Kidney epithelial cell (primary cell): ENCODE data around the gene CPT1A. TPM values are rescaled to one million over a fixed set of nuclear protein-coding genes. Genes with fewer than 3 reads are reported as not detected.

Source experiments
- DNase-seq: peaks from one replicate; pipeline ENCODE4 v3.0.0-alpha.2; 2010; ENCODE audit warnings: low read depth
- H3K27me3 ChIP-seq: 2 replicates; pipeline ENCODE4 v1.6.0; 2011; ENCODE audit warnings: low read length; ENCODE audit not compliant: control insufficient read depth, insufficient read depth
- H3K36me3 ChIP-seq: 2 replicates; pipeline ENCODE4 v1.5.1; 2011; ENCODE audit warnings: low read length; ENCODE audit not compliant: control insufficient read depth, insufficient read depth
- H3K4me3 ChIP-seq: 2 replicates; pipeline ENCODE4 v1.5.1; 2011; ENCODE audit warnings: low read depth, mild to moderate bottlenecking, control low read depth, low read length
- total RNA-seq: library from RNA; depleted of rRNA; stranded (reverse); fragments of >200 nt; gene quantifications from 2 replicates; pipeline ENCODE4 v1.2.3, GENCODE V29; 2015
- TF ChIP-seq, protein P1 (sequence below): IDR thresholded peaks from 2 replicates; pipeline ENCODE4 v1.5.1; 2011; ENCODE audit warnings: mild to moderate bottlenecking, moderate library complexity, low read length, control low read depth, inconsistent platforms; ENCODE audit not compliant: insufficient read depth, poor library complexity, severe bottlenecking

Gene CPT1A
- total RNA-seq, 1 donor from 2014 or later: 15.4 TPM

DNA sequence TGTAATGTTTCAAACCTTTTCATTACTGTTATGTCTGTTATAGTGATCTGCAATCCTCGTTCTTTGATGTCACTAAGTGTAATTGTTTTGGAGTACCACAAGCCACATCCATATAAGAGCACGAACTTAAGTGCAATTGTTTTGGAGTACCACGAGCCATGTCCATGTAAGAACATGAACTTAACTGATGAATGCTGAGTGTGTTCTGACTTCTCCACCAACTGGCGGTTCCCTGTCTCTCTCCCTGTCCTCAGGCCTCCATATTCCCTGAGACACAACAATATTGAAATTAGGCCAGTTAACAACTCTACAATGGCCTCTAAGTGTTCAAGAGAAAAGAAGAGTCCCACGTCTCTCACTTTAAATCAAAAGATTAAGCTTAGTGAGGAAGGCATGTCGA is 113.9 kb downstream of the CPT1A start:
- Histone ChIP-seq H3K27me3 (peaks cover 6% of the 10 kb centered on the region), H3K36me3 (no peaks in the 10 kb centered on the region), H3K4me3 (no peak overlapping the region)
- DNase-seq: no peak
- TF ChIP-seq, protein P1, sequence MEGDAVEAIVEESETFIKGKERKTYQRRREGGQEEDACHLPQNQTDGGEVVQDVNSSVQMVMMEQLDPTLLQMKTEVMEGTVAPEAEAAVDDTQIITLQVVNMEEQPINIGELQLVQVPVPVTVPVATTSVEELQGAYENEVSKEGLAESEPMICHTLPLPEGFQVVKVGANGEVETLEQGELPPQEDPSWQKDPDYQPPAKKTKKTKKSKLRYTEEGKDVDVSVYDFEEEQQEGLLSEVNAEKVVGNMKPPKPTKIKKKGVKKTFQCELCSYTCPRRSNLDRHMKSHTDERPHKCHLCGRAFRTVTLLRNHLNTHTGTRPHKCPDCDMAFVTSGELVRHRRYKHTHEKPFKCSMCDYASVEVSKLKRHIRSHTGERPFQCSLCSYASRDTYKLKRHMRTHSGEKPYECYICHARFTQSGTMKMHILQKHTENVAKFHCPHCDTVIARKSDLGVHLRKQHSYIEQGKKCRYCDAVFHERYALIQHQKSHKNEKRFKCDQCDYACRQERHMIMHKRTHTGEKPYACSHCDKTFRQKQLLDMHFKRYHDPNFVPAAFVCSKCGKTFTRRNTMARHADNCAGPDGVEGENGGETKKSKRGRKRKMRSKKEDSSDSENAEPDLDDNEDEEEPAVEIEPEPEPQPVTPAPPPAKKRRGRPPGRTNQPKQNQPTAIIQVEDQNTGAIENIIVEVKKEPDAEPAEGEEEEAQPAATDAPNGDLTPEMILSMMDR: no peak

DNA sequence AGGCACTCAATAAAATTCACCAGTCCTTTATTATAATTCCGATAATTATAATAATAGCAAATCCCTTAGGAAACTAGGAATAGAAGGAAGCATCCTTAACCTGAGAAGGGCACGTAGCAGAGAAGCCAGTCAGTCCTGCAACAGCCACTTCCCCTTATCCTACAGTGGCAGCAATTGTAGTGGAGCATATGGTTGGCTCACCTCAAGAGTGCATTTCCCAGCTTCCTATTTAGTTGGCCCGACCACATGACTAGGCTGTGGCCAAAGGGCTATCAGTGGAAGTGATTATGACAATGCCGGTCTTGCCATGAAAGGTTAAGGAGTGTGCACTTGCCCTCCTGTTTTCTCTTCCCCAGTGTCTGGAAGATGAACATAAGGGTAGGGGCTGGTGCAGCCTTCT is 117.4 kb downstream of the CPT1A start:
- no peak overlapping the region for H3K4me3 ChIP-seq
- H3K36me3 ChIP-seq: no peaks in the 10 kb centered on the region
- TF ChIP-seq, protein P1: no peak
- no peak for DNase-seq
- no peaks in the 10 kb centered on the region for H3K27me3 ChIP-seq

DNA sequence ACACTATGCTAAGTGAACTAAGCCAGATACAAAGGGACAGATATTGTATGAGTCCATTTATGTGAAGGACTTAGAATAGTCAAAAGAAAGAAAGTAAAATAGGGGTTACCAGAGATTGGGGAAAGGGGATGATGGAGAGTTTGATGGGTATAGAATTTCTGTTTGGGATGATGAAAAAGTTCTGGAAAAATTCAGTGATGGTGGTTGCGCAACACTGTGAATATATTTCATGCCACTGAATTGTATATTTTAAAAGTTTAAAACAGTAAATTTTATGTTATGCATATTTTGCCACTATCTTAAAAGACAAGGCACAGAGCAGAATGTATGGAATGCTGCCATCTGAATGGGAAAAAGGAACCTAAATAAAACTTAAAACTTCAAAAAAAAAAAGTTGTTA is 119.6 kb downstream of the CPT1A start:
- TF ChIP-seq, protein P1: no peak

DNA sequence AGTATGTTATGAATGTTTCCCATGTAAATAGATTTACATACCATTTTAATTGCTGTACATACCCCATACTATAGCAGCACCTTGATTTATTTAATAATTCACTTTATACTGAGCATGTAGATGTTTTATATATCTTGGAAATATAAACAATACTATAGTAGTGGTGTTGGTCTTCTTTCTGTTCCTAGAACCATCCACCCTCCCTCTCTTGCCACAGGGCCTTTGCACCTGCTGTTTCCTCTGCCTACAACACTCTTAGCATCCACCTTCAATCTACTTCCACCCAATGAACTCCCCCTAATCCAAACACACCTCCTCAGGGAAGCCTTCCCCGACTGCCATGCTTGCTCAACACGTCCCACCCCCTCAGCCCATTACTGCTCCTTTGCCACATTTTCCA is 120.6 kb downstream of the CPT1A start:
- no peak for DNase-seq
- peaks cover 5% of the 10 kb centered on the region for H3K27me3 ChIP-seq
- no peaks in the 10 kb centered on the region for H3K36me3 ChIP-seq
- H3K4me3 ChIP-seq: no peak overlapping the region
- TF ChIP-seq, protein P1: no peak

More for the DNA sequence above, 119.6 kb downstream of the CPT1A start:
- DNase-seq: no peak
- H3K27me3 ChIP-seq: no peaks in the 10 kb centered on the region
- no peak overlapping the region for H3K4me3 ChIP-seq
- H3K36me3 ChIP-seq: no peaks in the 10 kb centered on the region

DNA sequence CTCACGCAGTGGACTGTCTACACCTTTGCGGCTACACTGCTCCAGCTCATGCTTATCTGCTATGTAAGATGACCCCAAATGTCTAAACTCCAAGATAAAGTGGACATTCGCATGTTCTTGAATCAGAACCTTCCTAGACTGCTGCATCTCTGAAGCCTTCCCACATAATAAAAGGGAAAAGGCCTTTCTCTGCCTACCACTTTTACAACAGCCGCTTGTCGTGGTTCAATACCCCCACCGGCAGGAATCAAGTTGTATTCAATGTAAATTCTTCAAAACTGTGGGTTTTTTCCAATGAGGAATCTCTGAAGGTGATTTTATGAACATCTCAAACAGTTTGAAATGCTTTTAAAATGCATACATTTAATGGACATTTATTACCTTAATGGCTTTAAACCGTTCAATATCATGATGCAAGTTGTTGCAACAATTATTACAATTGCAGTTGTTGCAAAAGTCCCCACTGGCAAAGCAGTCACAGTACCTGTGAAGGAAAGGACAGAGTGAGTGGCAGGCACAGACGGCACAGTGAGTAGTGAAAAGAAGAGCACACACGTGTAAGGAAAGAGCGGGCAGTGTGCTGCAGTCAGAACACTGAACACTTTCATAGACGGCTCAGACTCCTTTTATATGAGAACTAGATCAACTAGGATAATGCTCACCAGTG is 126.1 kb downstream of the CPT1A start:
- no peak for DNase-seq
- no peaks in the 10 kb centered on the region for H3K36me3 ChIP-seq
- no peak overlapping the region for H3K4me3 ChIP-seq
- H3K27me3 ChIP-seq: peaks cover 18% of the 10 kb centered on the region
- TF ChIP-seq, protein P1: no peak
